Mammary epithelial cell (primary cell): ENCODE measurements around the gene TRIM7.

Source experiments
- EZH2 ChIP-seq: IDR thresholded peaks from 2 replicates; pipeline ENCODE4 v1.6.1; 2012; ENCODE audit warnings: low read length, inconsistent platforms, borderline replicate concordance
- TF ChIP-seq, protein P1 (sequence below), 2 donors: IDR thresholded peaks in 1 of 2; conservative IDR thresholded peaks in 1 of 2; 2 replicates each; pipeline ENCODE4 v1.5.1; 2011 to 2012; ENCODE audit warnings: inconsistent platforms in 2 of 2, low read length in 2 of 2, mild to moderate bottlenecking in 2 of 2, control low read depth in 1 of 2, low read depth in 1 of 2; ENCODE audit not compliant: insufficient read depth in 1 of 2; ENCODE audit errors: extremely low read depth in 1 of 2

DNA sequence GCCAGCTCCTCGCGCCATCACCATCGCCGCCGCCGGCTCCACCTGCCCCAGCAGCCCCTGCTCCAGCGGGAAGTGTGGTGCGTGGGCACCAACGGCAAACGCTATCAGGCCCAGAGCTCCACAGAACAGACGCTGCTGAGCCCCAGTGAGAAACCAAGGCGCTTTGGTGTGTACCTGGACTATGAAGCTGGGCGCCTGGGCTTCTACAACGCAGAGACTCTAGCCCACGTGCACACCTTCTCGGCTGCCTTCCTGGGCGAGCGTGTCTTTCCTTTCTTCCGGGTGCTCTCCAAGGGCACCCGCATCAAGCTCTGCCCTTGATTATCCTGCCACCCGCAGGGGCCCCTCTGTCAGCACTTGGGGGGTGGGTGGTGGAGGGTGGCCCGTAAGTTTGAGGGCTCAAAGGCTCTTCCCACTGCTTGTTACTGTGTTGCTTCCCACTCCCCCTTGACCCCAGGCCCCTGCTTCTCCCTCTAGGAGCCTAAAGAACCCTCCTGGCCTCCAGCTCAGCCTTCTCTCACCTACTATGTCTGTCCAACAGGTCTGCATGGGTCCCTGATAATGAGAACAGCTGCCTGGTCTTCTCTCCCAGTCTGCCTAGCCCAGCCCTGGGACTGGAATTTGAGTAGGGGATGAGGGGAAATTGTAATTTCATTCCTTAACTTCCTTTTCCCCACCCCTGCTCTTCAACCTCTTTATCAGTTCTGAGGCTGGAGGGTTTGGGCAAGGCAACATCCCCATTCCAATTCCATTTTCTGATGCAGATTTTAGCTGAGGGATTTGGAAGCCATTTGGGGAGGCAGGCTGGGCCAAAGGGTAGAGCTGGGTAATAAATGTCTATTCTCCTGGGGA lies 29.7 kb upstream of the TRIM7 start:
- TF ChIP-seq, protein P1, sequence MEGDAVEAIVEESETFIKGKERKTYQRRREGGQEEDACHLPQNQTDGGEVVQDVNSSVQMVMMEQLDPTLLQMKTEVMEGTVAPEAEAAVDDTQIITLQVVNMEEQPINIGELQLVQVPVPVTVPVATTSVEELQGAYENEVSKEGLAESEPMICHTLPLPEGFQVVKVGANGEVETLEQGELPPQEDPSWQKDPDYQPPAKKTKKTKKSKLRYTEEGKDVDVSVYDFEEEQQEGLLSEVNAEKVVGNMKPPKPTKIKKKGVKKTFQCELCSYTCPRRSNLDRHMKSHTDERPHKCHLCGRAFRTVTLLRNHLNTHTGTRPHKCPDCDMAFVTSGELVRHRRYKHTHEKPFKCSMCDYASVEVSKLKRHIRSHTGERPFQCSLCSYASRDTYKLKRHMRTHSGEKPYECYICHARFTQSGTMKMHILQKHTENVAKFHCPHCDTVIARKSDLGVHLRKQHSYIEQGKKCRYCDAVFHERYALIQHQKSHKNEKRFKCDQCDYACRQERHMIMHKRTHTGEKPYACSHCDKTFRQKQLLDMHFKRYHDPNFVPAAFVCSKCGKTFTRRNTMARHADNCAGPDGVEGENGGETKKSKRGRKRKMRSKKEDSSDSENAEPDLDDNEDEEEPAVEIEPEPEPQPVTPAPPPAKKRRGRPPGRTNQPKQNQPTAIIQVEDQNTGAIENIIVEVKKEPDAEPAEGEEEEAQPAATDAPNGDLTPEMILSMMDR (conservative IDR thresholded peaks at IDR 0.05 in 1 of 2, IDR thresholded peaks at IDR 0.05 in 1 of 2; ENCODE audit: extremely low read depth in 1 of 2, insufficient read depth in 1 of 2, low read depth in 1 of 2, low read length in 2 of 2), result no peak
- no peak for TF ChIP-seq EZH2
